Measurements from ENCODE around the gene ACOXL.

ACOXL gene

GRCh38 chr2:110847651-110848050 lies 115.3 kb downstream of the ACOXL start:
- H3K4me3 ChIP-seq (ENCODE audit: low read depth, low read length, poor library complexity, severe bottlenecking) = no peak overlapping the region

GRCh38 chr2:110848071-110848470 lies 115.7 kb downstream of the ACOXL start:
- H3K9me2 ChIP-seq (ENCODE audit: low read depth, low read length) = no peaks in the 10 kb centered on the region
- H2AFZ ChIP-seq (ENCODE audit: low read length) = no peak overlapping the region
- no peak for TF ChIP-seq CTCF (IDR thresholded peaks at IDR 0.05; ENCODE audit: low read length)
- no peaks in the 10 kb centered on the region for H3K36me3 ChIP-seq (ENCODE audit: insufficient read depth, low read length)
- no peaks in the 10 kb centered on the region for H3K9me3 ChIP-seq (ENCODE audit: low read length)
- H3K4me3 ChIP-seq (ENCODE audit: low read depth, low read length, poor library complexity, severe bottlenecking) = no peak overlapping the region
- no peaks in the 10 kb centered on the region for H3K27me3 ChIP-seq (ENCODE audit: insufficient read depth, low read length)
- no peak overlapping the region for H3K27ac ChIP-seq (ENCODE audit: low read depth, low read length, poor library complexity, severe bottlenecking)
- no peak overlapping the region for H3K4me2 ChIP-seq (ENCODE audit: low read length)
- no peak overlapping the region for H3K9ac ChIP-seq (ENCODE audit: low read length)
- no peaks in the 10 kb centered on the region for H4K20me1 ChIP-seq (ENCODE audit: insufficient read depth, low read length)
- no peaks in the 10 kb centered on the region for H3K79me2 ChIP-seq (ENCODE audit: insufficient read depth, low read length)
- no peaks in the 10 kb centered on the region for H3K4me1 ChIP-seq (ENCODE audit: insufficient read depth, low read length, severe bottlenecking)
- no peaks in the 10 kb centered on the region for H3F3A ChIP-seq (ENCODE audit: insufficient read depth, low read length)

More at GRCh38 chr2:110847651-110848050, 115.3 kb downstream of the ACOXL start:
- Histone ChIP-seq H2AFZ (ENCODE audit: low read length) (no peak overlapping the region), H3K27ac (ENCODE audit: low read depth, low read length, poor library complexity, severe bottlenecking) (no peak overlapping the region), H3K9ac (ENCODE audit: low read length) (no peak overlapping the region), H3K4me2 (ENCODE audit: low read length) (no peak overlapping the region), H3F3A (ENCODE audit: insufficient read depth, low read length) (no peaks in the 10 kb centered on the region), H4K20me1 (ENCODE audit: insufficient read depth, low read length) (no peaks in the 10 kb centered on the region), H3K36me3 (ENCODE audit: insufficient read depth, low read length) (no peaks in the 10 kb centered on the region), H3K9me3 (ENCODE audit: low read length) (no peaks in the 10 kb centered on the region), H3K4me1 (ENCODE audit: insufficient read depth, low read length, severe bottlenecking) (no peaks in the 10 kb centered on the region), H3K27me3 (ENCODE audit: insufficient read depth, low read length) (no peaks in the 10 kb centered on the region), H3K9me2 (ENCODE audit: low read depth, low read length) (no peaks in the 10 kb centered on the region), H3K79me2 (ENCODE audit: insufficient read depth, low read length) (no peaks in the 10 kb centered on the region)
- TF ChIP-seq EZH2 (IDR thresholded peaks at IDR 0.05; ENCODE audit: borderline replicate concordance, low read length) (no peak), CTCF (IDR thresholded peaks at IDR 0.05; ENCODE audit: low read length) (no peak)

- H4K20me1 ChIP-seq (ENCODE audit: insufficient read depth, low read length) = no peaks in the 10 kb centered on the region
These were observed 116.2 kb downstream of the ACOXL start for GRCh38 chr2:110848519-110849030.

More at GRCh38 chr2:110848519-110849030, 116.2 kb downstream of the ACOXL start:
- Histone ChIP-seq H3K79me2 (ENCODE audit: insufficient read depth, low read length) (no peaks in the 10 kb centered on the region), H3K4me1 (ENCODE audit: insufficient read depth, low read length, severe bottlenecking) (no peaks in the 10 kb centered on the region), H2AFZ (ENCODE audit: low read length) (no peak overlapping the region), H3K36me3 (ENCODE audit: insufficient read depth, low read length) (no peaks in the 10 kb centered on the region), H3K4me3 (ENCODE audit: low read depth, low read length, poor library complexity, severe bottlenecking) (no peak overlapping the region), H3F3A (ENCODE audit: insufficient read depth, low read length) (no peaks in the 10 kb centered on the region), H3K9ac (ENCODE audit: low read length) (no peak overlapping the region), H3K27ac (ENCODE audit: low read depth, low read length, poor library complexity, severe bottlenecking) (no peak overlapping the region), H3K4me2 (ENCODE audit: low read length) (no peak overlapping the region), H3K9me2 (ENCODE audit: low read depth, low read length) (no peaks in the 10 kb centered on the region), H3K27me3 (ENCODE audit: insufficient read depth, low read length) (no peaks in the 10 kb centered on the region), H3K9me3 (ENCODE audit: low read length) (no peaks in the 10 kb centered on the region)
- TF ChIP-seq EZH2 (IDR thresholded peaks at IDR 0.05; ENCODE audit: borderline replicate concordance, low read length) (no peak), CTCF (IDR thresholded peaks at IDR 0.05; ENCODE audit: low read length) (no peak)
